Loucy (cell line): ENCODE data around the gene TRIO.

Experiments
- H2AFZ ChIP-seq: fragments of 200-600 bp; sonication (generic); 2 replicates; pipeline ENCODE4 v1.6.0; 2016; ENCODE audit warnings: antibody characterized with exemption, mild to moderate bottlenecking, low read length, moderate library complexity
- H3F3A ChIP-seq: fragments of 200-600 bp; 2 replicates; pipeline ENCODE4 v1.6.0; 2016; ENCODE audit warnings: antibody characterized with exemption, low read depth, mild to moderate bottlenecking
- H3K27me3 ChIP-seq: fragments of 200-600 bp; sonication (generic); 2 replicates; pipeline ENCODE4 v1.6.1; 2014; ENCODE audit warnings: low read length, mild to moderate bottlenecking; ENCODE audit not compliant: insufficient read depth, poor library complexity, severe bottlenecking
- H3K36me3 ChIP-seq: fragments of 200-600 bp; sonication (generic); 2 replicates; pipeline ENCODE4 v1.6.1; 2016; ENCODE audit warnings: low read length; ENCODE audit not compliant: insufficient read depth
- H3K4me1 ChIP-seq: fragments of 200-600 bp; sonication (generic); 2 replicates; pipeline ENCODE4 v1.5.1; 2014; ENCODE audit warnings: low read length, mild to moderate bottlenecking; ENCODE audit not compliant: insufficient read depth, poor library complexity, severe bottlenecking
- H3K4me2 ChIP-seq: fragments of 200-600 bp; sonication (generic); 2 replicates; pipeline ENCODE4 v1.6.0; 2014; ENCODE audit warnings: antibody characterized with exemption, low read length, low read depth, mild to moderate bottlenecking; ENCODE audit not compliant: poor library complexity, severe bottlenecking
- H3K4me3 ChIP-seq: fragments of 200-600 bp; sonication (generic); 2 replicates; pipeline ENCODE4 v1.5.1; 2014; ENCODE audit warnings: low read length, mild to moderate bottlenecking, mixed read lengths; ENCODE audit not compliant: poor library complexity, severe bottlenecking
- H3K79me2 ChIP-seq: fragments of 200-600 bp; sonication (generic); 2 replicates; pipeline ENCODE4 v1.6.1; 2014; ENCODE audit warnings: low read length; ENCODE audit not compliant: insufficient read depth
- H3K9ac ChIP-seq: fragments of 200-600 bp; sonication (generic); 2 replicates; pipeline ENCODE4 v1.6.0; 2014; ENCODE audit warnings: mild to moderate bottlenecking, low read depth, low read length, moderate library complexity; ENCODE audit not compliant: poor library complexity, severe bottlenecking
- H3K9me2 ChIP-seq: fragments of 200-600 bp; sonication (generic); replicated peaks from 2 replicates; pipeline ENCODE4 v1.6.1; 2016; ENCODE audit warnings: low read depth, low read length, mixed read lengths
- H3K9me3 ChIP-seq: fragments of 200-600 bp; sonication (generic); 2 replicates; pipeline ENCODE4 v1.6.1; 2014; ENCODE audit warnings: mild to moderate bottlenecking, antibody characterized with exemption, low read length, low read depth; ENCODE audit not compliant: insufficient read depth
- H4K20me1 ChIP-seq: fragments of 200-600 bp; sonication (generic); 2 replicates; pipeline ENCODE4 v1.6.0; 2014; ENCODE audit warnings: antibody characterized with exemption, low read length, mild to moderate bottlenecking; ENCODE audit not compliant: insufficient read depth, poor library complexity, severe bottlenecking
- EZH2phosphoT487 ChIP-seq: fragments of 200-600 bp; IDR thresholded peaks from 2 replicates; pipeline ENCODE4 v1.6.1; 2018; ENCODE audit warnings: antibody characterized with exemption, mild to moderate bottlenecking, moderate library complexity, borderline replicate concordance
- TF ChIP-seq, protein P1 (sequence below): fragments of 200-600 bp; sonication (generic); conservative IDR thresholded peaks from 2 replicates; pipeline ENCODE4 v1.5.1; 2014; ENCODE audit warnings: mild to moderate bottlenecking, antibody characterized with exemption, low read length

TRIO gene

DNA sequence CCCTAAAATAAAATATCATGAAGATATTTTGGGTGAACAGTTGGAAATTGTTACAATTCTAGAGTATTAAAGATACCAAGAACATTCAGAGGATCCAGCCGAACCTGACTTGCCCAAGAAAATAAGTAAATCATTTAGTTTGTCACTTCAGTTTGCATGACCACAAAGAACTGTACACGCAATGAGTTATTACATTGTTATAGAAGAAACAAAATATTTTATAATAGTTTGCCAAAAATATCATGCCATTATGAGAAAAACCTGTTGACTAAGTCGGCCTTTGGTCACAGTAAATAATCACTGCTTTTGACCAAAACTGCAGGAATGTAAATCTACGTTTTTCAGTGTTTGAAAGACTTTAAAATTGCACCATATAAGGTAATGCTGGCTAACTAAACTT, 27.9 kb downstream of the TRIO start:
- Histone ChIP-seq H3K4me1 (peaks cover 68% of the 10 kb centered on the region), H3K9me2 (no peaks in the 10 kb centered on the region)

DNA sequence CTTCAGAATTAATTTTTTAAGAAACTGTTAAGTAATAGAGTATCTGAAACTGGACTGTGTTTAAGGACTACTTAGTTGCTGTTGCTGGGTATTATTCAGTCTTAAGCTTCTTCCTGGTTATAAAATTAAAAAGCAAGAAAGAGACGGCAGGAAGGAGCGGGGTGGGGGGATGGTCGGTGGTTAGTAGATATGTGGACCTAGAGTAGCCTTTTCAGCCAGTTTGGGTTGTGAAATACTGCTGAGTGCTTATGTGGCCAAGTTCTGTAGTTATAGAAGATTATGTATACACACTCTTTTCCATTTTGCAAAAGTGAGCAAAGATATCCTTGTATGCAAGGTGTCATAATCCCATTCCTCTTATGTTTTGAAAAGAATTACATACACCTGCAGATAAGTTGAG, 28.5 kb downstream of the TRIO start:
- Histone ChIP-seq H3K9me3 (no peaks in the 10 kb centered on the region), H4K20me1 (peaks cover 39% of the 10 kb centered on the region), H3K4me3 (peak overlapping the region; percentile 32), H3F3A (no peaks in the 10 kb centered on the region), H3K9ac (peak overlapping the region; percentile 36), H3K27me3 (no peaks in the 10 kb centered on the region), H2AFZ (no peak overlapping the region), H3K9me2 (no peaks in the 10 kb centered on the region), H3K36me3 (no peaks in the 10 kb centered on the region), H3K79me2 (peaks cover 98% of the 10 kb centered on the region), H3K4me2 (peak overlapping the region; percentile 66), H3K4me1 (peaks cover 65% of the 10 kb centered on the region)
- no peak for TF ChIP-seq EZH2phosphoT487
- TF ChIP-seq, protein P1, sequence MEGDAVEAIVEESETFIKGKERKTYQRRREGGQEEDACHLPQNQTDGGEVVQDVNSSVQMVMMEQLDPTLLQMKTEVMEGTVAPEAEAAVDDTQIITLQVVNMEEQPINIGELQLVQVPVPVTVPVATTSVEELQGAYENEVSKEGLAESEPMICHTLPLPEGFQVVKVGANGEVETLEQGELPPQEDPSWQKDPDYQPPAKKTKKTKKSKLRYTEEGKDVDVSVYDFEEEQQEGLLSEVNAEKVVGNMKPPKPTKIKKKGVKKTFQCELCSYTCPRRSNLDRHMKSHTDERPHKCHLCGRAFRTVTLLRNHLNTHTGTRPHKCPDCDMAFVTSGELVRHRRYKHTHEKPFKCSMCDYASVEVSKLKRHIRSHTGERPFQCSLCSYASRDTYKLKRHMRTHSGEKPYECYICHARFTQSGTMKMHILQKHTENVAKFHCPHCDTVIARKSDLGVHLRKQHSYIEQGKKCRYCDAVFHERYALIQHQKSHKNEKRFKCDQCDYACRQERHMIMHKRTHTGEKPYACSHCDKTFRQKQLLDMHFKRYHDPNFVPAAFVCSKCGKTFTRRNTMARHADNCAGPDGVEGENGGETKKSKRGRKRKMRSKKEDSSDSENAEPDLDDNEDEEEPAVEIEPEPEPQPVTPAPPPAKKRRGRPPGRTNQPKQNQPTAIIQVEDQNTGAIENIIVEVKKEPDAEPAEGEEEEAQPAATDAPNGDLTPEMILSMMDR = no peak

More for the DNA sequence above, 27.9 kb downstream of the TRIO start:
- Histone ChIP-seq H3K9ac (peak overlapping the region; percentile 36), H3K9me3 (no peaks in the 10 kb centered on the region), H3K79me2 (peaks cover 99% of the 10 kb centered on the region), H3K4me2 (peak overlapping the region; percentile 66), H3K4me3 (peak overlapping the region; percentile 32), H3K36me3 (no peaks in the 10 kb centered on the region), H4K20me1 (peaks cover 39% of the 10 kb centered on the region), H2AFZ (no peak overlapping the region), H3F3A (no peaks in the 10 kb centered on the region), H3K27me3 (no peaks in the 10 kb centered on the region)
- TF ChIP-seq, protein P1 = no peak
- no peak for TF ChIP-seq EZH2phosphoT487

DNA sequence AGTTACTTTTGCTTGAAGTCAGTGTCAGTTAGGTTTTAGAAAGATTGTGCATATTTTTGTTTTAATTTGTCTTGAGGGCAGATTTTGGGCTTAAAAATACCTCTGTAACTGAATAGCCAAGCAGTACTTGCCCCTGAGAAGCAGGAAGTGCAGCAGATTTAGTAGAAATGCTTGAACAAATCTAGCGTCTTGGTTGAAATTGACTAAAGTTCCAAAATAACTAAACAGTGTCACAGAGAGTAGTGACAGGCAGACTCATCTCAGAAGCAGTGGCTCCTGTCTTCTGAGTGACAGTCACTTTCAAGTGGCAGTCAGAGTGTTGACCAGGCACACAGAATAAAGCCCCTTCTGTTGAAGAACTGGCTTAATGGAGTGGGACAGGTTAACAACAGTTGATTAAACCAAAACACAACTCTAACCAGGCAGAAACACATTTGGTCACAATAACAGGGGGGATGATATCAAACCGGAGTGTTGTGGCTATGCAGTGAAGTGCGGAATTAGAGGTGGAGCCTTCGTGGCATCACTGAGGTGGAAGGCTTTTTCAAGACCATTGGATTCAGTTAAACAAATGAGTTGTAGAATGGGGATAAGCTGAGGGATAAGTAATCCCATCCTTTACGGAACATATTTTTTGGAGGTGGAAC, 29.1 kb downstream of the TRIO start:
- Histone ChIP-seq H3K4me1 (peaks cover 59% of the 10 kb centered on the region), H3K9ac (peak overlapping the region; percentile 36), H3K79me2 (peaks cover 98% of the 10 kb centered on the region), H3K36me3 (no peaks in the 10 kb centered on the region), H4K20me1 (peaks cover 44% of the 10 kb centered on the region), H3K9me3 (no peaks in the 10 kb centered on the region), H3K4me2 (peak overlapping the region; percentile 66), H3F3A (no peaks in the 10 kb centered on the region), H3K4me3 (peak overlapping the region; percentile 32), H3K27me3 (no peaks in the 10 kb centered on the region), H2AFZ (no peak overlapping the region), H3K9me2 (no peaks in the 10 kb centered on the region)
- TF ChIP-seq EZH2phosphoT487 = no peak
- TF ChIP-seq, protein P1 = no peak
